HG02981 (cell line): ENCODE results near the gene ATP1A3.
A peak's percentile ranks its signal among the peaks of the same experiment; 100 is the strongest.
"Not testable (repeated sequence)": the region's sequence is repeated elsewhere in the genome, so short reads cannot be mapped to it uniquely, and the experiment has no call there.

Experiments
- ATAC-seq: cut with Tn5 transposase; IDR thresholded peaks from one replicate; pipeline ENCODE4 v1.9.1; 2021; ENCODE audit warnings: mild to moderate bottlenecking, moderate library complexity; ENCODE audit not compliant: unreplicated experiment

Gene ATP1A3

DNA sequence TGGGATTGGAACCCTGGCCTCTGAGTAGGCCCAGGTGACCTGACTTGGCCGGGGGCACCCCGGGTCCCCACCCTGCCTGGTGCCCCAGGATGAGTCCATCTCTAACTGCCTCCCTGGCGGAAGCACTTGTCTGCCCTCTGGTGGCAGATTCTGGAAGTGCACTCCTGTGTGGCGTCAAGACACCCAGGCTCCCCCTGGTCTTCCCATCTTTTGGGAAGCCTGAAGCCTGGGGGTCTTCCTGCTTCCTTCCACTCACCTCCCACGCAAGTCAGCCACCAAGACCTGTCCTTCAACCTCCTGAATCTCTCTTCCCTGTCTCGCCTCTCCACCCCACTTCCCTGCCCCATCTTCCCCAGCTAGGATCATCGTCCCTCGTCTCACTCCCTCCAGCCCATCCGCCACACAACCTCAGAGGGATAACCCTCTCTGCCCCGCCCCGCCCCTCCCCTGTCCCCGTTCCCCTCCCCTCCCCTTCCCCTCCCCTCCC, 42.3 kb downstream of the ATP1A3 start:
- no peak for ATAC-seq

DNA sequence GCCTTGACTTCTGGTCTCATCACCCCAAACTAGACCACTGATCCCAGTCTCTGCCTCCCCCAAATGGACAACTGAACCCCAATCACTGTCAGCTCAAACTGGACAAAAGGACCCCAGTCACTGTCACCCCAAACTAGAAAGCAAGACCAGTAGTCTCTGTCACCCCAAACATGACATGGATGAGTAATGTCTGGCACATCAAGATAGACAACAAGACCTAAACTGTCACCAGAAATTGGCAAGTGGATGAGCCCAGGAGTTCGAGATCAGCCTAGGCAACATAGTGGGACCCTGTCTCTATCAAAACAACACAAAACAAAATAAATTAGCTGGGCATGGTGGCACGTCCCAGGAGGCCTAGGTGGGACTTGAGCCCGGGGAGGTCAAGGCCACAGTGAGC, 46.9 kb downstream of the ATP1A3 start:
- no peak for ATAC-seq

DNA sequence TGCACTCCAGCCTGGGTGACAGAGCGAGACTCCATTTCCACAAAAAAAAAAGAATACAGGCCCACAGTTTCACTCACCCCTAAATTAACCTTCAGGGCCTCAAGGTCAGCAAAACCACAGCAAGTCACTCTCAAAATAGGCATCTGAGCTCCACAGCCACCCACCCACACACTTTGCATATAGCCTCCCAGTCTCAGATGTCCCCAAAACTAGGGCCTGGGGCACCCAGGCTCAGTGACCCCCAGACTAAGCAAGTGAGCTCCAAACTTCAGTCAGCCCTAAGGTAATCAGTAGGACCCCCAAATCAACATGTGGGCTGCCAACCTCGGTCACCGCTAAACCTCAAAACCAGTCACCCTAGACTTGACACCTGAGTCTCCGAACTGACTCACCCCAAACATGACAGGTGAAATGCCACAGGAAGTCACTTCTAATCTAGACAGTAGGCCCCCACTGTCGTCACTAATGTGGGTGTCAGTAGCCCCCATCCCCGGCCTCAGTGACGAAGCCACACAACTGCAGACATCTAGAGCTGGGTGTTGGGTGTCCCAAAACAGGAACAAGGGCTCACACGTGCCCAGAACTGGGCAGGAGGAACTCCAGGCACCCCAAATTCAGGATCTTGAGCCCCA, 48.8 kb downstream of the ATP1A3 start:
- ATAC-seq: peak; percentile 76

GRCh38 chr19:41944336-41944735, 49.7 kb downstream of the ATP1A3 start:
- no peak for ATAC-seq

- ATAC-seq: no peak
These were observed 52.4 kb downstream of the ATP1A3 start for GRCh38 chr19:41941410-41942202.

- ATAC-seq: no peak
These were observed 53.2 kb downstream of the ATP1A3 start for GRCh38 chr19:41940731-41941409.

- no peak for ATAC-seq
These were observed 53.9 kb downstream of the ATP1A3 start for GRCh38 chr19:41939861-41940730.

DNA sequence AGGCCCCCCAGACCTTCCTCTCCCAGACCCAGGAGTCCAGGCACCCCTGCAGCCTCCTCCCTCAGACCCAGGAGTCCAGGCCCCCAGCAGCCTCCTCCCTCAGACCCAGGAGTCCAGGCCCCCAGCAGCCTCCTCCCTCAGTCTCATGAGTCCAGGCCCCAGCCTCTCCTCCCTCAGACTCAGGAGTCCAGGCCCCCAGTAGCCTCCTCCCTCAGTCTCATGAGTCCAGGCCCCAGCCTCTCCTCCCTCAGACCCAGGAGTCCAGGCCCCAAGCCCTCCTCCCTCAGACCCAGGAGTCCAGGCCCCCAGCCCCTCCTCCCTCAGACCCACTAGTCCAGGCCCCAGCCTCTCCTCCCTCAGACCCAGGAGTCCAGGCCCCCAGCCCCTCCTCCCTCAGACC, 54.8 kb downstream of the ATP1A3 start:
- ATAC-seq: not testable (repeated sequence)

GRCh38 chr19:41937525-41938468, 56.2 kb downstream of the ATP1A3 start:
- ATAC-seq: no peak

DNA sequence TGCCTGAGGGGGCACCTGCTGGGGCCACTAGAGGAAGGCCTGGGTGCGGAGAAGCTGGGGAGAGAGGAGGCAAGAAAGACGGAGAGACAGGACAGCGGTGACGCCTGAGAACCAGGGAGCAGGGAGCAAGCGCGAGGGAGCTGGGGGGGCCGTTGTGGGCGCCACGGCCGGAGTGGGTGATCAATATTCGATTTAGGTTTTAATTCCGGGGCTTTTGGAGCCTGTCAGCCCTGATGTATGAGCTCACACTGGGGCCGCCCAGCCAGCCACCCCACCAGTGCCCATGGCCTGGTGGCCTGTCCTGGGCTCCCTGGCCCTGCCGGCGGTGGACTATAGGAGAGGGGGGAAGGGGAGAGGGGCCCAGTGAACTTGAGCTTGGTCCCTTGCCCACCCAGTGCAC, 57.1 kb downstream of the ATP1A3 start:
- no peak for ATAC-seq

DNA sequence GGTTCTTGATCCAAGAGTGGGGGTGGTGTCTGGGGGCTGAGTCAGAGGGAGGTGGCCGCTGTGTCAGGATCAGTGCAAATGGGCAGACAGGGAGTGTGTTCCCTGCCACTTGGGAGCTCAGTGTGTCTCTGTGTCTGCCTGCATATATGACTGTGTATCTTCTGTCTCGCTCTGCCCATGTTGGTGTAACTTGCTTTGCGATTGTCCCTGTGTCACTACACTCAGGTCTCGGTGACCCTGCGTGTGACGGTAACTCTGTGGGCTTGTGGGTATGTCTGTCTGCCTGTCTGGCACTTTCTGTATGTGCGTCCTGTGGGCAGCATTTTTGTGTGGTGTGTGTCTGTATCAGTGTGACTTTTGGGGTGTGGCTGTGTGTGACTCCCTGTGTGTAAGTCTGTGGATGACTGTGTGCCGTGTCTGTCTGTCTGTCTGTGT, 57.6 kb downstream of the ATP1A3 start:
- no peak for ATAC-seq

DNA sequence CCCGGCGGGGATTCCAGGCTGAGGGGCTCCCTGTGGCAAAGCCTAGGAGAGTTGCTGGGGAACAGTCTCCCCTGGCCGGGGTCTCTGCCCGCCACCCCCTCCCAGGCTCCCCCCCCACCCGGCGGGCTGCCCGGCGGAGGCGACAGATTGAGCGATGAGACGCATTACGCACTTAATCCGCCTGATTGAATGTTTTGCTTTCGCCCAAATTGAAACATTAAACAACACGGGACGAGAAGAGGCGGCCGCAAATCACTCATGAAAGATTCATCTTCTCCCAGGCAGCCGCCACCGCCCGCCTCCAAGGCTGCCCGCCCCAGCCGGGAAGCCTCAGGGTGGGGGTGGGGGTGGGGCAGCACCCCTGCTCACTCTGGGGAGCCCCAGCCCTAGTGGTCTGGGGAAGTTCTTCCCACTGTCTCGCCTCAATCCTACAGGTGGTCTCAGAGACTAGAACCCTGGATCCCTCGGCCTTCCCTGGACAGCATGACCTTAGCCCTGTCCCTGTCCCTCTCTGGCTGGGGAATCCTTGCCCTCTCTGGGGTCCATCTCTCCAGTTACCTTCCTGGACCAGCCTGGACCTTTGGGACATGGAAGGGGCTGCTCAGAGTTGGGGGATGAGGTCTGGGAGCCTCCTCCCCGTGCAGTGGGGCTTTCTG, 58.1 kb downstream of the ATP1A3 start:
- no peak for ATAC-seq

DNA sequence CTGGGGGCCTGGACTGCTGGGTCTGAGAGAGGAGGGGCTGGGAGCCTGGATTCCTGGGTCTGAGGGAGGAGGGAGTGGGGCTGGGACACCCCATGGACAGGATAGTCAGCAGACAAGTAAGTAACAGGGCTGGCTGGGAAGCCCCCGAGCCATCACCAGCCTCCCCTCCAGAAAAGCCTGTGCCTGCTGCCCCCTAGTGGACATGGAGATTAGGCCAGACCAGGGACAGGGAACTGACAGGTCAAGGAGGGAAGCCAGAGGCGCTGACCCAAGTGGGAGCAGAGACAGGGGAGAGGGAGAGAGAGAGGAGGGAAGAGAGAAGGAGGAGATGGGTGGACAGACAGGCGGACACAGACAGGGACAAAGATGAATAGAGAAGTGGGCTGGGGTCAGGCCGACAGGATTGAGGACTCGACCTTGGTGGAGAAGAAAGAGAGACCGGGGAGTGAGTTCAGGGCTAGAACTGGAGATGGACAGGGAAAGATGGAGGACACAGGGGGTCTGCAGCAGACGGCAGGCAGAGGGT, 59.1 kb downstream of the ATP1A3 start:
- ATAC-seq: no peak

- ATAC-seq: no peak
These were observed 60.2 kb downstream of the ATP1A3 start for GRCh38 chr19:41933693-41934426.

- ATAC-seq: no peak
These were observed 61.2 kb downstream of the ATP1A3 start for GRCh38 chr19:41932720-41933332.

GRCh38 chr19:41932259-41932719, 61.7 kb downstream of the ATP1A3 start:
- ATAC-seq: no peak

DNA sequence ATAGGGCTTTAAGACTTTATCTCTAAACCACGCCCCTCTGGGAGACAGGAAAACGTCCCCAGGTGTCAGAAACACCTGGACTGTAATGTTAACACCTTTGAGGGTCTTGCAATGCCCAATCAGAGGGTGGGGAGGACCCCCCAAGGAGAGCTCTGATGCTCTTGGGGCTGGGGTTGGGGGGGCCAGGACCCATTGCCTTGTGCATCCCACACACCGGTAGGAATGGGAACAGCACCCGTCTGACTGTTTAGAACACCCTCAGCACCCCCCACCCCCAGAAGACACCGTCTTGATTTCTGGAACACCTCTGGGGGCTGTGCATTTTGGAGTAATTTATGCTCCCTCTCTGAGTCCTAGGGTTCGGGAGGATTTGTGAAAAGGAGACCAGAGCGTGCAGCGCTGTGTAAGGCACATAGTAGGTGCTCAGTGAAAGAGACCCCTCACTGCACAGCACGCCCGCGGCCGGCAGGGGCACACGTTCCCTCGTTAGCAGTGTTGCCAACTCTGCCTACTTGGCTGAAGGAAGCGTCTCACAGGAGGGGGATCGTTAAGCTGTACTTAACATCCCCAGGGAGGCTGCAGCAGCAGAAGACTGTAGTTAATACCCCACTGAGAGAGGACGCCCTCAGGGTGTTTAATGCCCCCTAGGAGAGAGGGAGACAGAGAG, 63.0 kb downstream of the ATP1A3 start:
- ATAC-seq: no peak
